ENCODE measurements around the gene UGT1A1. TPM values are rescaled to one million over a fixed set of nuclear protein-coding genes. Genes with fewer than 3 reads are reported as not detected.

The UGT1A1 gene
- total and polyA plus RNA-seq, 10 of the 15 experiments (the other 5 are each of a cell fraction or from before 2014, with no cell fraction given) = not detected

DNA sequence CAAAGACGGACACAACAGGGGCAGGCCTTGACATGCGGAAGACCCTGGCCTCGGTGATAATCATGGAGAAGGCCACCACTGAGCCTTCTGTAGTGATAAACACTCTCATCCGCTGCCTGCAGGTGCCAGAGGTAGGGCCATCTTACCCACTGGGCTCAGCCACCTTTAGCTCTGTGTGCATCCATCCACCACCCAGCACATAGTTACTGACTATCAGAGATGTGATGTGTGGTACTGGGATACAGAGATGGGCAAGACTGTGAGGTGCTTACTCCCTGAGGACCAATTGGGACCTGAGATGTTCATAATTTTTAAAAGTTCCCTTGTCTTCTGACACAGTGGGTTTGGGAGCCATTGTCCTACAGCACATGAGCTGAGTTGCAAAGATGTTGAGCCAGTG is 19.7 kb downstream of the UGT1A1 start (continued):
- TF ChIP-seq, protein P1, sequence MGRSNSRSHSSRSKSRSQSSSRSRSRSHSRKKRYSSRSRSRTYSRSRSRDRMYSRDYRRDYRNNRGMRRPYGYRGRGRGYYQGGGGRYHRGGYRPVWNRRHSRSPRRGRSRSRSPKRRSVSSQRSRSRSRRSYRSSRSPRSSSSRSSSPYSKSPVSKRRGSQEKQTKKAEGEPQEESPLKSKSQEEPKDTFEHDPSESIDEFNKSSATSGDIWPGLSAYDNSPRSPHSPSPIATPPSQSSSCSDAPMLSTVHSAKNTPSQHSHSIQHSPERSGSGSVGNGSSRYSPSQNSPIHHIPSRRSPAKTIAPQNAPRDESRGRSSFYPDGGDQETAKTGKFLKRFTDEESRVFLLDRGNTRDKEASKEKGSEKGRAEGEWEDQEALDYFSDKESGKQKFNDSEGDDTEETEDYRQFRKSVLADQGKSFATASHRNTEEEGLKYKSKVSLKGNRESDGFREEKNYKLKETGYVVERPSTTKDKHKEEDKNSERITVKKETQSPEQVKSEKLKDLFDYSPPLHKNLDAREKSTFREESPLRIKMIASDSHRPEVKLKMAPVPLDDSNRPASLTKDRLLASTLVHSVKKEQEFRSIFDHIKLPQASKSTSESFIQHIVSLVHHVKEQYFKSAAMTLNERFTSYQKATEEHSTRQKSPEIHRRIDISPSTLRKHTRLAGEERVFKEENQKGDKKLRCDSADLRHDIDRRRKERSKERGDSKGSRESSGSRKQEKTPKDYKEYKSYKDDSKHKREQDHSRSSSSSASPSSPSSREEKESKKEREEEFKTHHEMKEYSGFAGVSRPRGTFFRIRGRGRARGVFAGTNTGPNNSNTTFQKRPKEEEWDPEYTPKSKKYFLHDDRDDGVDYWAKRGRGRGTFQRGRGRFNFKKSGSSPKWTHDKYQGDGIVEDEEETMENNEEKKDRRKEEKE (IDR thresholded peaks at IDR 0.05) = no peak
- no peak for TF ChIP-seq ZNF622 (IDR thresholded peaks at IDR 0.05)

DNA sequence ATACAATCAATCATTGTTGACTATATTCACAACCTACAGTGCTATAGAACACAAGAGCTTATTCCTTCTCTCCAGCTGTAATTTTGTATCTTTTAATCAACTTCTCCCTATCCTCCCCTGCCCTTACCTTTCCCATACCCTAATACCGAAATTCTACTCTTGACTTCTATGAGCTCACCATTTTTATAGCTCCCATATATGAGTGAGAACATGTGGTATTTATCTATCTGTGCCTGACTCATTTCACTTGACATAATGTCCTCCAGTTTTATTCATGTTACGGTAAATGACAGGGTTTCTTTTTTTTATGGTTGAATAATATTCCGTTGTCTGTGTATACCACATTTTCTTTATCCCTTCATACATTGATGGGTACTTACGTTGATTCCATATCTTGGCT is 20.7 kb downstream of the UGT1A1 start:
- FAIRE-seq = no peak
- intact Hi-C loops (cut with micrococcal nuclease; ENCODE audit: unreplicated experiment) (no loop called here), in situ Hi-C loops (cut with MboI) (no loop called here)
- no peaks in the 10 kb centered on the region; the same call in 2 of the 3 replicates for H3K9me3 ChIP-seq (replicated peaks; ENCODE audit: control insufficient read depth, insufficient read depth, low read length)
- WGBS (ENCODE audit: insufficient coverage, insufficient replicate concordance, low lambda C conversion rate, missing lambda C conversion rate) = 63% methylated on average over 4 of the region's 4 CpGs
- H3K4me1 ChIP-seq (ENCODE audit: control insufficient read depth, insufficient read depth, low read length) = no peaks in the 10 kb centered on the region
- no peak overlapping the region for H2AFZ ChIP-seq (ENCODE audit: control insufficient read depth, low read depth, low read length)
- H3K4me3 ChIP-seq = no peak overlapping the region
- H3K4me2 ChIP-seq (ENCODE audit: control insufficient read depth, insufficient read depth) = no peak overlapping the region
- ChIA-PET CTCF (interaction anchor here (1.0 kb wide), 1 partner anchor 15 kb away, joined by 3 read pairs; no protein-coding TSS in a partner anchor), SMC1A (ENCODE audit: uncharacterized antibody, unreplicated experiment) (no interaction called here), RAD21 (ENCODE audit: unreplicated experiment) (no interaction called here), POLR2A (no interaction called here)
- H3K27ac ChIP-seq (ENCODE audit: control insufficient read depth, insufficient read depth) = no peak overlapping the region
- H3K36me3 ChIP-seq (ENCODE audit: control insufficient read depth in 2 of 2, insufficient read depth in 2 of 2, low read length in 1 of 2) = no peaks in the 10 kb centered on the region
- no peaks in the 10 kb centered on the region for H3K27me3 ChIP-seq (replicated peaks in 1 of 2; ENCODE audit: control insufficient read depth in 2 of 2, insufficient read depth in 2 of 2, low read length in 1 of 2)
- no peak for ATAC-seq
- H3K79me2 ChIP-seq (ENCODE audit: control insufficient read depth, insufficient read depth, low read length) = no peaks in the 10 kb centered on the region
- BruUV-seq (replicated peaks) = no TSS peak
- no peak overlapping the region for H3K9ac ChIP-seq (ENCODE audit: control insufficient read depth, insufficient read depth, low read length)
- no peak for DNase-seq (ENCODE audit: low read depth, low spot score)
- H4K20me1 ChIP-seq (ENCODE audit: control insufficient read depth, insufficient read depth) = no peaks in the 10 kb centered on the region
- TF ChIP-seq, protein P2, sequence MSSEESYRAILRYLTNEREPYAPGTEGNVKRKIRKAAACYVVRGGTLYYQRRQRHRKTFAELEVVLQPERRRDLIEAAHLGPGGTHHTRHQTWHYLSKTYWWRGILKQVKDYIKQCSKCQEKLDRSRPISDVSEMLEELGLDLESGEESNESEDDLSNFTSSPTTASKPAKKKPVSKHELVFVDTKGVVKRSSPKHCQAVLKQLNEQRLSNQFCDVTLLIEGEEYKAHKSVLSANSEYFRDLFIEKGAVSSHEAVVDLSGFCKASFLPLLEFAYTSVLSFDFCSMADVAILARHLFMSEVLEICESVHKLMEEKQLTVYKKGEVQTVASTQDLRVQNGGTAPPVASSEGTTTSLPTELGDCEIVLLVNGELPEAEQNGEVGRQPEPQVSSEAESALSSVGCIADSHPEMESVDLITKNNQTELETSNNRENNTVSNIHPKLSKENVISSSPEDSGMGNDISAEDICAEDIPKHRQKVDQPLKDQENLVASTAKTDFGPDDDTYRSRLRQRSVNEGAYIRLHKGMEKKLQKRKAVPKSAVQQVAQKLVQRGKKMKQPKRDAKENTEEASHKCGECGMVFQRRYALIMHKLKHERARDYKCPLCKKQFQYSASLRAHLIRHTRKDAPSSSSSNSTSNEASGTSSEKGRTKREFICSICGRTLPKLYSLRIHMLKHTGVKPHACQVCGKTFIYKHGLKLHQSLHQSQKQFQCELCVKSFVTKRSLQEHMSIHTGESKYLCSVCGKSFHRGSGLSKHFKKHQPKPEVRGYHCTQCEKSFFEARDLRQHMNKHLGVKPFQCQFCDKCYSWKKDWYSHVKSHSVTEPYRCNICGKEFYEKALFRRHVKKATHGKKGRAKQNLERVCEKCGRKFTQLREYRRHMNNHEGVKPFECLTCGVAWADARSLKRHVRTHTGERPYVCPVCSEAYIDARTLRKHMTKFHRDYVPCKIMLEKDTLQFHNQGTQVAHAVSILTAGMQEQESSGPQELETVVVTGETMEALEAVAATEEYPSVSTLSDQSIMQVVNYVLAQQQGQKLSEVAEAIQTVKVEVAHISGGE (CRISPR knock-in tag; IDR thresholded peaks at IDR 0.05) = no peak
- TF ChIP-seq SP1 (IDR thresholded peaks at IDR 0.05; ENCODE audit: low read depth, low read length) (no peak), SUZ12 (IDR thresholded peaks at IDR 0.05; ENCODE audit: unreplicated experiment) (no peak), ZNF217 (IDR thresholded peaks at IDR 0.05) (no peak), MTA3 (IDR thresholded peaks at IDR 0.05; ENCODE audit: borderline replicate concordance, low read length) (no peak), TCF3 (IDR thresholded peaks at IDR 0.05; ENCODE audit: borderline replicate concordance, insufficient read depth, low read depth, low read length) (no peak), CHD4 (IDR thresholded peaks at IDR 0.05) (no peak), RAD51 (IDR thresholded peaks at IDR 0.05) (no peak), TCF12 (IDR thresholded peaks at IDR 0.05; ENCODE audit: low read depth, low read length) (no peak), SRF (IDR thresholded peaks at IDR 0.05; ENCODE audit: low read depth in 2 of 2, low read length in 2 of 2) (no peak), EGR1 (IDR thresholded peaks at IDR 0.05; ENCODE audit: borderline replicate concordance in 1 of 2, low read depth in 2 of 2, low read length in 2 of 2) (no peak)
- TF ChIP-seq, protein P3, sequence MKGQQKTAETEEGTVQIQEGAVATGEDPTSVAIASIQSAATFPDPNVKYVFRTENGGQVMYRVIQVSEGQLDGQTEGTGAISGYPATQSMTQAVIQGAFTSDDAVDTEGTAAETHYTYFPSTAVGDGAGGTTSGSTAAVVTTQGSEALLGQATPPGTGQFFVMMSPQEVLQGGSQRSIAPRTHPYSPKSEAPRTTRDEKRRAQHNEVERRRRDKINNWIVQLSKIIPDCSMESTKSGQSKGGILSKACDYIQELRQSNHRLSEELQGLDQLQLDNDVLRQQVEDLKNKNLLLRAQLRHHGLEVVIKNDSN (IDR thresholded peaks at IDR 0.05; ENCODE audit: borderline replicate concordance, extremely low read length, insufficient read depth, low read depth, low read length) = no peak
- TF ChIP-seq, protein P4, sequence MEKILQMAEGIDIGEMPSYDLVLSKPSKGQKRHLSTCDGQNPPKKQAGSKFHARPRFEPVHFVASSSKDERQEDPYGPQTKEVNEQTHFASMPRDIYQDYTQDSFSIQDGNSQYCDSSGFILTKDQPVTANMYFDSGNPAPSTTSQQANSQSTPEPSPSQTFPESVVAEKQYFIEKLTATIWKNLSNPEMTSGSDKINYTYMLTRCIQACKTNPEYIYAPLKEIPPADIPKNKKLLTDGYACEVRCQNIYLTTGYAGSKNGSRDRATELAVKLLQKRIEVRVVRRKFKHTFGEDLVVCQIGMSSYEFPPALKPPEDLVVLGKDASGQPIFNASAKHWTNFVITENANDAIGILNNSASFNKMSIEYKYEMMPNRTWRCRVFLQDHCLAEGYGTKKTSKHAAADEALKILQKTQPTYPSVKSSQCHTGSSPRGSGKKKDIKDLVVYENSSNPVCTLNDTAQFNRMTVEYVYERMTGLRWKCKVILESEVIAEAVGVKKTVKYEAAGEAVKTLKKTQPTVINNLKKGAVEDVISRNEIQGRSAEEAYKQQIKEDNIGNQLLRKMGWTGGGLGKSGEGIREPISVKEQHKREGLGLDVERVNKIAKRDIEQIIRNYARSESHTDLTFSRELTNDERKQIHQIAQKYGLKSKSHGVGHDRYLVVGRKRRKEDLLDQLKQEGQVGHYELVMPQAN (conservative IDR thresholded peaks at IDR 0.05) = no peak

Measured in GM12878 (cell line).